RWPE1 (cell line): ENCODE data around the gene FTCDNL1.

ENCODE experiments used
- CTCF ChIA-PET: fragments of 350-600 bp; sonication (Branson Sonifier 250); formaldehyde crosslinking; extraction: SDS; loops from one replicate; lab custom pipeline; 2021; lab: Yijun Ruan, JAX
- POLR2A ChIA-PET: fragments of 400-600 bp; formaldehyde crosslinking; extraction: SDS; loops from one replicate; lab custom pipeline; 2020; ENCODE audit warnings: antibody characterized with exemption; ENCODE audit not compliant: low non-redundant PET; lab: Yijun Ruan, JAX
- DNase-seq: peaks from one replicate; pipeline ENCODE4 v3.0.0; 2012; ENCODE audit warnings: low spot score
- H3K27ac ChIP-seq: fragments of 450-650 bp; 2 replicates; pipeline ENCODE4 v1.5.1; 2017
- CTCF ChIP-seq: fragments of 450-650 bp; conservative IDR thresholded peaks from 2 replicates; pipeline ENCODE4 v1.5.1; 2017; ENCODE audit warnings: low read depth, mild to moderate bottlenecking

FTCDNL1 gene

GRCh38 chr2:199734651-199735050 is 116.3 kb downstream of the FTCDNL1 start:
- H3K27ac ChIP-seq: no peak overlapping the region
- DNase-seq: no peak
- ChIA-PET POLR2A (no interaction called here), CTCF (interaction anchor here (0.6 kb wide), 1 partner anchor 29 kb away, joined by 4 read pairs; no protein-coding TSS in a partner anchor)
- TF ChIP-seq CTCF: no peak

GRCh38 chr2:199734011-199734410 is 117.0 kb downstream of the FTCDNL1 start:
- TF ChIP-seq CTCF: no peak
- ChIA-PET CTCF (interaction anchor here (0.6 kb wide), 1 partner anchor 29 kb away, joined by 4 read pairs; no protein-coding TSS in a partner anchor), POLR2A (no interaction called here)
- no peak overlapping the region for H3K27ac ChIP-seq
- DNase-seq: no peak

GRCh38 chr2:199727801-199728200 is 123.2 kb downstream of the FTCDNL1 start:
- TF ChIP-seq CTCF: no peak
- DNase-seq: no peak
- POLR2A ChIA-PET: no interaction called here
- no peak overlapping the region for H3K27ac ChIP-seq
- CTCF ChIA-PET: interaction anchor here (0.6 kb wide), 1 partner anchor 129 kb away, joined by 5 read pairs; no protein-coding TSS in a partner anchor

- no peak for TF ChIP-seq CTCF
- ChIA-PET POLR2A (no interaction called here), CTCF (no interaction called here)
- no peak overlapping the region for H3K27ac ChIP-seq
- DNase-seq: no peak
These were observed 123.7 kb downstream of the FTCDNL1 start for GRCh38 chr2:199727306-199727705.

- H3K27ac ChIP-seq: no peak overlapping the region
- ChIA-PET POLR2A (no interaction called here), CTCF (no interaction called here)
- no peak for TF ChIP-seq CTCF
- no peak for DNase-seq
These were observed 132.9 kb downstream of the FTCDNL1 start for GRCh38 chr2:199718074-199718473.

- no peak for DNase-seq
- ChIA-PET CTCF (no interaction called here), POLR2A (no interaction called here)
- no peak overlapping the region for H3K27ac ChIP-seq
- no peak for TF ChIP-seq CTCF
These were observed 133.4 kb downstream of the FTCDNL1 start for GRCh38 chr2:199717587-199717907.
